NCI-H2196 treated with DMSO at 0.1 percent for 48 hours (cell line): Measurements from ENCODE around the gene HUS1.
"Not testable (repeated sequence)": the region's sequence is repeated elsewhere in the genome, so short reads cannot be mapped to it uniquely, and the experiment has no call there.

Experiments used
- DNase-seq: peaks from one replicate; lab custom pipeline; 2025; ENCODE audit not compliant: unreplicated experiment; lab: John Stamatoyannopoulos, UW

The HUS1 gene

GRCh38 chr7:47931005-47932004 lies 48.1 kb downstream of the HUS1 start:
- DNase-seq: no peak

GRCh38 chr7:47924266-47924665 lies 55.1 kb downstream of the HUS1 start:
- DNase-seq: no peak

DNA sequence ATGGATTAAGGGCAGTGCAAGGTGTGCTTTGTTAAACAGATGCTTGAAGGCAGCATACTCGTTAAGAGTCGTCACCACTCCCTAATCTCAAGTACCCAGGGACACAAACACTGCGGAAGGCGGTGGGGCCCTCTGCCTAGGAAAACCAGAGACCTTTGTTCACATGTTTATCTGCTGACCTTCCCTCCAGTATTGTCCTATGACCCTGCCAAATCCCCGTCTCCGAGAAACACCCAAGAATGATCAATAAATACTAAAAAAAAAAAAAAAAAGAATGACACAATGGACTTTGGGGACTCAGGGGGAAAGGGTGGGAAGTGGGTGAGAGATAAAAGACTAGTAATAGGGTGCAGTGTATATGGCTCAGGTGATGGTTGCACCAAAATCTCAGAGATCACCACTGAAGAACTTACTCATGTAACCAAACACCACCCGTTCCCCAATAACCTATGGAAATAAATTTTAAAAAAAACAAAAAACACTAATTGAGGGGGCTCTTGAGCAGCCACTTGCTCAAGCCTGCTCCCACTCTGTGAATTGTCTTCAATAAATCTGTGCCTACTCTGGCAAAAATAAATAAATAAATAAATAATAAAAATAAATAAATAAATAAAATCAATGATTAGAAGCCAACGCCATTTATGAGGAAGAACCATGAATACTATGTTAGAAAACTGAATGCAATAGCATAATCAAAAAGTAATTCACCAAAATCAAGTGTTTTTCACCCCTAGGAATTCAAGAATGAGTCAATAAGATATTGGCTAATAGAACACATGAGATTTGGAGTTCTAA lies 56.1 kb downstream of the HUS1 start:
- DNase-seq: not testable (repeated sequence)

GRCh38 chr7:47916514-47916913 lies 62.9 kb downstream of the HUS1 start:
- DNase-seq: not testable (repeated sequence)

DNA sequence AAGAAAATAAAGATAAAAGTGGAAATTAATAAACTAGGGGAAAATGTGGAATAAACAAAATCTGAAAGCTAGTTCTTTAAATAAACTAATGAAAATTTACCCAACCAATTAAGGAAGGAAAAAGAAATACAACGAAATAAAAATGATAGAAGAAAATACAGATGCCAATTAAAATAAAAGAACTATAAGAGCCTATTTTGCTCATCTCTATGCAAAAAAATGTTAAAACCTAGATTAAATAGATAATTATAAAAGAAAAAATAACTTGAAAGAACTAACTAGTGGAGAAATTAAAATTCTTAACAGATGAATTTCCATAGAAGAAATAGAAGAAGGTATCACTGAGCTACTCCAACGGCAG lies 63.8 kb downstream of the HUS1 start:
- no peak for DNase-seq

DNA sequence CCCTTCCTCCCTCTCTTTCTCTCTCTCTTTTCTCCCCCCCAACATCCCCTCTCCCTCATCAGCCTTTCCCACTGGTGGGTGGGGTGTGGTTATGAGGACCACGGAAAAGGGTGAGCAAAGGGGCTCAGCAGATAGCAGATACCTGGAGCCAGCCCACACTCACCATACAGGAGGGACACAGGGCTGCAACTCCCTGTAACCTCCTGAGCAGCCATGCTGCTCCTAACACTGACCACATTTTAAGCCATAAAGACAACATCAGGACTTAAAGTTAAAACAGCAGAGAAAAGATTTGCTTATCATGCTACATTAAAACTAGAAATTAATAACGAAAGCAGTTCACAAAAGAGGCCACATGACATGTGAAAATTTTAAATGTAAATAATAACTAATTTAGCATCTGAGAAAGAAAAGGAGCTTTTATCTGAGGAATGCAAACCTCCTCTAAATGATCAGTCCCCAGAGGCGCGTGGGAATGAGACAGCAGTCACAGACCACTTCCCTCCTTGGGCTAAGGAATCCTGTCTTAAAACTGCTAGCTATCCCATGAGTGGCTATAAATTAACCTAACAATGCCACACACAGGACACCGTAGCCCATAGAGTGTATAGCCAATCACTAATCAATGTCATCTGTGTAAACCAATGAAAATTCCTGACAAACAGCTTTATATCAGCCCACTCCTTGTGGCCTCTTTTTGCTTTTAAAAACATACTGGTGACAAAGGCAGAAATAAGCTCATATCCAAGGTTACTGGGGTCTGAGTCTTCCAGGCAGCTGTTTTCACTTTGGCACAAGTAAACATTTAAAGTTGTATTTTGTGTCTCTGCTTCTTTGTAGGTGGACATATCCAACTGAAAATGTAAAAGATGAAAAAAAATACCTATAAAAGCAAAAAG lies 64.4 kb downstream of the HUS1 start:
- DNase-seq: no peak
